Ovary (tissue), 9 donors: ENCODE results near the gene ARHGEF11. TPM values are rescaled to one million over a fixed set of nuclear protein-coding genes. Genes with fewer than 3 reads are reported as not detected.

Experiments
- DNase-seq, 5 donors: peaks; one replicate each; pipeline ENCODE4 v3.0.0-alpha.2; 2019 to 2020
- H3K27ac ChIP-seq, 2 donors: fragments of 200-600 bp; one replicate each; pipeline versions ENCODE4 v1.5.1 to v1.8.0; 2019 to 2022
- H3K27me3 ChIP-seq: fragments of 200-600 bp; one replicate; pipeline ENCODE4 v1.8.0; 2022
- H3K36me3 ChIP-seq: fragments of 200-600 bp; sonication (generic); one replicate; pipeline ENCODE4 v1.5.1; 2019
- H3K4me1 ChIP-seq: one replicate; pipeline ENCODE4 v1.8.1; 2013; ENCODE audit warnings: mild to moderate bottlenecking, moderate library complexity; ENCODE audit not compliant: insufficient read depth
- H3K4me3 ChIP-seq: fragments of 200-600 bp; sonication (generic); one replicate; pipeline ENCODE4 v1.5.1; 2017
- H3K9me3 ChIP-seq, 2 donors: fragments of 200-600 bp in 1 of 2; sonication (generic) in 1 of 2; one replicate each; pipeline versions ENCODE4 v1.5.1 to v1.8.1; 2013 to 2019; ENCODE audit warnings: mild to moderate bottlenecking in 1 of 2, moderate library complexity in 1 of 2
- CTCF ChIP-seq, 3 donors: fragments of 450-650 bp in 2 of 3; fragments of 200-600 bp in 1 of 3; IDR thresholded peaks; one replicate each; pipeline versions ENCODE4 v1.5.1 to v1.8.0; 2016 to 2022; ENCODE audit warnings: antibody characterized with exemption in 3 of 3, mild to moderate bottlenecking in 1 of 3
- EP300 ChIP-seq: sonication (generic); formaldehyde crosslinking; IDR thresholded peaks from one replicate; pipeline ENCODE4 v1.6.1; 2017; ENCODE audit warnings: antibody characterized with exemption
- POLR2A ChIP-seq: fragments of 450-650 bp; IDR thresholded peaks from one replicate; pipeline ENCODE4 v1.6.1; 2017; ENCODE audit warnings: antibody characterized with exemption, mild to moderate bottlenecking, moderate library complexity
- WGBS, 3 donors: extraction: QIAGEN DNeasy Blood & Tissue Kit in 1 of 3; methylation state at CpG; one replicate each; pipeline versions ENCODE4 v1.1.5 to v1.1.7; 2013 to 2017; 5-methylcytosine and 5-hydroxymethylcytosine counted together
- intact Hi-C, 4 donors: fragments of 100-400 bp; cut with DNase I; formaldehyde crosslinking; loops; one replicate each; pipeline versions ENCODE4 v1.11.0 to v1.15.1; 2022 to 2023
- polyA plus RNA-seq, 2 donors: library from polyadenylated mRNA; stranded (reverse); fragments of 200-250 nt in 1 of 2; fragments of 350-450 nt in 1 of 2; fragmentation: Illumina TruSeq in 1 of 2; extraction: RNeasy Lipid Tissue Mini Kit (QIAGEN cat#74804) in 1 of 2; gene quantifications; one replicate each; pipeline ENCODE4 v1.2.3, GENCODE V29; 2013 to 2014
- total RNA-seq, 7 donors: library from RNA; depleted of rRNA in 2 of 7; stranded (reverse); fragments of >200 nt in 2 of 7; fragmentation: NEBNext Ultra II Directional in 3 of 7; extraction: Animal tissue kit (Norgen Biotek cat#: 25700) in 3 of 7; gene quantifications; one replicate each; pipeline versions ENCODE4 v1.1.0 to v1.2.4, GENCODE V29; 2016 to 2023
- donor health status: DM: no; HTN: no; CAD: no; lungs with moderate emphysema.
- donor health status: DM: no; HTN: no; CAD: no.
- donor health status: Bipolar disorder and iron deficiency.
- donor health status: DM: yes; HTN: yes; CAD: no.
- donor health status: DM: no; HTN: no; CAD: no.
- donor health status: DM: yes; HTN: yes; CAD: no.

The ARHGEF11 gene
- total and polyA plus RNA-seq, 9 donors: 14.3 to 43.9 (median 26.8) TPM

DNA sequence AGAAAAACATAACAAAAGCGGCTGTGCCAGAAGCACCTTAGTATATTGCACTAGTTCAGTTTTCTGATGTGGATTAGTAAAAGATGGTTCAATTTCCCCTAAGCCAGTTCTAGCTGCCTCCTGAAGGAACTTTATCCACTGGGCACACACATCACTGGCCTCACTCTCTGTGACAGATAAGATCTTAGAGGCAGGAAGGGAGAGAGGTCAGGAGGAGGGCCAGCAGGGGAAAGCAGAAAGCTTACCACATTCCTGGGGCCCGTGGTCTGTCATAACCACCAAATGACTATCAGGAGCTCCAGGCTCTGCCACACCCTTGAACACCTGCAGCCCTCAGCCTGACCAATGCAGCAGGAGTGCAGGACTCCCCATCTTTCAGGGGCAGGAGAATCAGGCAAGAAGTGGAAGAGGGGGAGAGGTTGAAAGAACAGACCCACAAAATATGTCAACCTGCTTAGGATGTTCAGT lies 87.3 kb downstream of the ARHGEF11 start:
- intact Hi-C loops: no loop called here
- 62 to 69% (median 64%) methylated on average over 2 of the region's 2 CpGs for WGBS, 3 donors
- no peaks in the 10 kb centered on the region for H3K36me3 ChIP-seq

DNA sequence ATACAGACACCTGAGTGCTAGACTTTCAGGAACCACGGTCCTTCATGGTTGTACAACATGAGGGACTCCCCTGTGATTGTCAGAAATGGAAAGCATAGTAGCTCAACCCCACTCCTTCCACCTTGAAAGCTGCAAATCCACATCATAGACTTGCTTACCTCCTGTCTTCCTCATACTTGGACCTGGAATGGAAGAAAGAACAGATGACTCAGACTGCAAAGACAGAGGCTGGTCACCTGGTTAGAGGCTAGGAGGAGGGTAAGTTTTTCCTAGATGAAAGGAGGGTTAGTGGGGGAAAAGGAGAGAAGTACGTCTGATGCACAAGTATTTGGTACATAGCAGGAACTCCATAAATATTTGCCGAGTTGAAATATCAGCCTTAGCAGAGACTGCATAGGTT lies 87.9 kb downstream of the ARHGEF11 start:
- H3K27me3 ChIP-seq: no peaks in the 10 kb centered on the region
- no peak overlapping the region for H3K27ac ChIP-seq
- DNase-seq: no peak
- no peaks in the 10 kb centered on the region for H3K9me3 ChIP-seq
- intact Hi-C loops: no loop called here
- no peak for TF ChIP-seq EP300
- TF ChIP-seq CTCF (IDR thresholded peaks at IDR 0.05): no peak
- no peak for TF ChIP-seq POLR2A
- no peaks in the 10 kb centered on the region for H3K4me1 ChIP-seq
- no peaks in the 10 kb centered on the region for H3K36me3 ChIP-seq
- no peak overlapping the region for H3K4me3 ChIP-seq
- WGBS, 3 donors: 59 to 75% (median 61%) methylated on average over 3 of the region's 3 CpGs

More for the DNA sequence above, 87.3 kb downstream of the ARHGEF11 start:
- no peak for DNase-seq
- H3K4me1 ChIP-seq: no peaks in the 10 kb centered on the region
- H3K27me3 ChIP-seq: no peaks in the 10 kb centered on the region
- no peak for TF ChIP-seq EP300
- H3K4me3 ChIP-seq: no peak overlapping the region
- no peaks in the 10 kb centered on the region for H3K9me3 ChIP-seq
- no peak overlapping the region for H3K27ac ChIP-seq

GRCh38 chr1:156956333-156956732 lies 89.2 kb downstream of the ARHGEF11 start:
- Histone ChIP-seq H3K9me3 (no peaks in the 10 kb centered on the region), H3K4me3 (no peak overlapping the region), H3K4me1 (no peaks in the 10 kb centered on the region), H3K36me3 (no peaks in the 10 kb centered on the region), H3K27me3 (no peaks in the 10 kb centered on the region), H3K27ac (no peak overlapping the region)
- intact Hi-C loops: no loop called here
- TF ChIP-seq POLR2A (no peak), CTCF (IDR thresholded peaks at IDR 0.05) (no peak), EP300 (no peak)
- WGBS, 3 donors: 90 to 94% (median 93%) methylated on average over 10 of the region's 10 CpGs
- no peak for DNase-seq

- H3K27me3 ChIP-seq: no peaks in the 10 kb centered on the region
- TF ChIP-seq POLR2A (no peak), EP300 (no peak)
- H3K4me1 ChIP-seq: no peaks in the 10 kb centered on the region
- intact Hi-C loops: no loop called here
- no peaks in the 10 kb centered on the region for H3K9me3 ChIP-seq
- 46 to 62% (median 58%) methylated on average over 2 of the region's 2 CpGs for WGBS, 3 donors
- DNase-seq: no peak
- H3K36me3 ChIP-seq: no peaks in the 10 kb centered on the region
- no peak overlapping the region for H3K4me3 ChIP-seq
- H3K27ac ChIP-seq: no peak overlapping the region
Measured at GRCh38 chr1:156953571-156953970, 92.0 kb downstream of the ARHGEF11 start.

DNA sequence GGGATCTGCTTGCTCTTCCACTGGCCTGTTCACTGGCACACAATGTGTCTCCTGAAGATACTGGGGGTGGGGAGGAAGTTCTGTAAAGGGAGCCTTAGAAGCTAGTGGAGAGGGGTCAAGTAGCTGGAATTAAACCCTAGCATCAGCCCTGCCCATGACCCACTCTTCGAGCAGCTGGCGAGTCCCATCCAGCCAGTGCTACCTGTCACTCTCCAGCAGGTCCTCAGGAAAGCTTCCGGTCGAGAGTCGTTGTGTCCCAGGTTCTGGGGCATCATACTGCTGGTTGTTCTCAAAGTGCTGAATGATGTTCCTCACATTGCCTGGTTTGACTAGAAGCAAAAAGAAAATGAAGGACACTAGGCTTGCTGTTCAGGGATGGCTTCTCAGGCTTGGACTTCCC lies 94.2 kb downstream of the ARHGEF11 start:
- Histone ChIP-seq H3K36me3 (no peaks in the 10 kb centered on the region), H3K9me3 (no peaks in the 10 kb centered on the region), H3K27me3 (no peaks in the 10 kb centered on the region), H3K27ac (no peak overlapping the region), H3K4me3 (no peak overlapping the region), H3K4me1 (no peaks in the 10 kb centered on the region)
- DNase-seq: no peak
- intact Hi-C loops: no loop called here
- TF ChIP-seq CTCF (IDR thresholded peaks at IDR 0.05) (no peak), POLR2A (no peak), EP300 (no peak)
- 94 to 97% (median 95%) methylated on average over 5 of the region's 5 CpGs for WGBS, 3 donors

GRCh38 chr1:156949127-156949526 lies 96.4 kb downstream of the ARHGEF11 start:
- no peaks in the 10 kb centered on the region for H3K36me3 ChIP-seq

More at GRCh38 chr1:156949127-156949526, 96.4 kb downstream of the ARHGEF11 start:
- DNase-seq: no peak
- H3K4me1 ChIP-seq: no peaks in the 10 kb centered on the region
- H3K27me3 ChIP-seq: no peaks in the 10 kb centered on the region
- intact Hi-C loops: no loop called here
- H3K27ac ChIP-seq: no peak overlapping the region
- no peak overlapping the region for H3K4me3 ChIP-seq
- no peaks in the 10 kb centered on the region for H3K9me3 ChIP-seq
- TF ChIP-seq CTCF (IDR thresholded peaks at IDR 0.05): no peak
- WGBS, 3 donors: 91 to 97% (median 93%) methylated on average over 5 of the region's 5 CpGs
